ENCODE measurements around the gene PSMC2. TPM values are rescaled to one million over a fixed set of nuclear protein-coding genes. Genes with fewer than 3 reads are reported as not detected.

PSMC2 gene
- total and polyA plus RNA-seq, 2 of the 4 experiments (the other 2 are of a cell fraction), result 184 to 311 TPM

DNA sequence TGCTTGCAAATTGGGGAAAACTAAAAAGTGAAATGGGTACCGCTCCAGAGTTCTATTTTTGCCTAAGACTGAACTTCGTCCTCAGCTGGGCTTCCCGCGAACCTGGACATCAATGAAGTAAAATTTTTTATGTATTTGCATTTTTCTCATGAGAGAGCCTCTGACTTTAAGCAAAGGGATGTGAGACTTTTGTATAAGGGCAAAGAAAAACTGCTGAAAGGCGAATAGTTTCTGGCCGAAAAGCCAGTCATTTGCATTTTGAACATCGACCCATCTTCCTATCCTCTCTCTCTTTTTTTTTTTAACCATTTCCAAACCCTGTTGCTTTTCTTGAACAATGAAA lies 49.6 kb upstream of the PSMC2 start:
- Histone ChIP-seq H3K18ac (ENCODE audit: low read depth, low read length) (no peak overlapping the region), H2BK15ac (ENCODE audit: low read depth, low read length) (no peak overlapping the region), H3K4ac (ENCODE audit: low read depth, low read length) (peak overlapping the region; percentile 70; the same call in 1 of the 2 replicates), H3K27me3 (ENCODE audit: control insufficient read depth, insufficient read depth, low read length) (no peaks in the 10 kb centered on the region), H4K5ac (ENCODE audit: low read depth, low read length) (peak overlapping the region; percentile 74), H3K4me2 (ENCODE audit: low read depth, low read length) (peak overlapping the region; percentile 84), H4K20me1 (ENCODE audit: insufficient read depth, low read length) (no peaks in the 10 kb centered on the region; the same call in 1 of the 2 replicates), H3K79me1 (ENCODE audit: low read depth in 1 of 2, low read length in 2 of 2) (peaks cover 11 to 23% of the 10 kb centered on the region in 2 experiments; a peak in 2 of 4 replicates), H3K9me3 (ENCODE audit: control insufficient read depth, insufficient read depth, low read length) (no peaks in the 10 kb centered on the region), H2BK5ac (ENCODE audit: low read depth, low read length, poor library complexity, severe bottlenecking) (peak overlapping the region; percentile 52), H3K9ac (ENCODE audit: low read depth, low read length) (peak overlapping the region; percentile 68), H3K27ac (ENCODE audit: insufficient read depth, low read length) (peak overlapping the region; percentile 76), H3K9me1 (ENCODE audit: insufficient read depth, low read length) (no peaks in the 10 kb centered on the region), H3K14ac (replicated peaks; ENCODE audit: low read depth, low read length) (peak overlapping the region; percentile 59; the same call in 1 of the 2 replicates), H3K56ac (ENCODE audit: extremely low read depth, insufficient read depth, low read length) (peak overlapping the region; percentile 83; the same call in 1 of the 2 replicates), H3K23ac (ENCODE audit: low read depth, low read length) (peak overlapping the region; percentile 53; the same call in 1 of the 2 replicates), H4K91ac (ENCODE audit: insufficient read depth, low read depth, low read length) (no peak overlapping the region), H3K4me1 (ENCODE audit: control insufficient read depth, insufficient read depth, low read length) (peaks cover 2% of the 10 kb centered on the region; the same call in 1 of the 2 replicates), H3K36me3 (ENCODE audit: control insufficient read depth, insufficient read depth, low read length) (peaks cover 19% of the 10 kb centered on the region), H2AK9ac (replicated peaks; ENCODE audit: low read depth, low read length, poor library complexity) (peak overlapping the region; percentile 74), H3K4me3 (ENCODE audit: insufficient read depth, low read depth, low read length) (peak overlapping the region; percentile 85), H4K8ac (ENCODE audit: low read depth in 2 of 2, low read length in 2 of 2) (peak overlapping the region; percentile 41 to 81; a peak in 3 of 4 replicates), H2AFZ (replicated peaks; ENCODE audit: low read length, poor library complexity) (peak overlapping the region; percentile 94), H2AK5ac (ENCODE audit: low read depth, low read length) (no peak overlapping the region), H2BK20ac (ENCODE audit: low read depth, low read length) (no peak overlapping the region), H2BK120ac (ENCODE audit: low read depth, low read length) (no peak overlapping the region)
- intact Hi-C loops (cut with micrococcal nuclease), result loop anchor here (1.0 to 10.0 kb wide), 2 partner anchors 109 to 183 kb away; no protein-coding TSS in a partner anchor
- no CpG with 5 or more reads among the region's 7 CpGs for WGBS, 2 experiments (ENCODE audit: extremely low coverage in 2 of 2, insufficient read length in 1 of 2)
- dilution Hi-C loops (cut with HindIII; ENCODE audit: low sequenced_read_pairs, unreplicated experiment), result no loop called here
- ChIA-PET CTCF (interaction anchor here (0.9 kb wide), 1 partner anchor 108 kb away, joined by 4 read pairs; no protein-coding TSS in a partner anchor), POLR2A (ENCODE audit: unreplicated experiment) (no interaction called here)
- DNase-seq (no peak), ATAC-seq (ENCODE audit: low read depth) (no peak)
- no TSS peak for BruUV-seq (replicated peaks)
- TF ChIP-seq NFE2L2 (IDR thresholded peaks at IDR 0.05; ENCODE audit: low read depth, low read length) (no peak), RCOR1 (IDR thresholded peaks at IDR 0.05; ENCODE audit: insufficient replicate concordance, low read length) (no peak), MAZ (IDR thresholded peaks at IDR 0.05; ENCODE audit: borderline replicate concordance, low read depth, low read length) (no peak), CHD1 (IDR thresholded peaks at IDR 0.05; ENCODE audit: low read depth, low read length) (no peak), BHLHE40 (IDR thresholded peaks at IDR 0.05; ENCODE audit: low read depth, low read length) (no peak), MXI1 (IDR thresholded peaks at IDR 0.05; ENCODE audit: borderline replicate concordance, low read depth, low read length) (no peak), FOS (IDR thresholded peaks at IDR 0.05; ENCODE audit: low read depth, low read length) (no peak), POLR2A (IDR thresholded peaks at IDR 0.05; ENCODE audit: low read depth, low read length) (no peak), RAD21 (IDR thresholded peaks at IDR 0.05; ENCODE audit: low read length) (no peak), MAFK (IDR thresholded peaks at IDR 0.05; ENCODE audit: low read depth, low read length) (no peak), SMC3 (IDR thresholded peaks at IDR 0.05; ENCODE audit: low read depth, low read length) (no peak), RFX5 (IDR thresholded peaks at IDR 0.05; ENCODE audit: low read depth, low read length) (no peak), CEBPB (IDR thresholded peaks at IDR 0.05; ENCODE audit: low read depth, low read length) (no peak)
- TF ChIP-seq, protein P1, sequence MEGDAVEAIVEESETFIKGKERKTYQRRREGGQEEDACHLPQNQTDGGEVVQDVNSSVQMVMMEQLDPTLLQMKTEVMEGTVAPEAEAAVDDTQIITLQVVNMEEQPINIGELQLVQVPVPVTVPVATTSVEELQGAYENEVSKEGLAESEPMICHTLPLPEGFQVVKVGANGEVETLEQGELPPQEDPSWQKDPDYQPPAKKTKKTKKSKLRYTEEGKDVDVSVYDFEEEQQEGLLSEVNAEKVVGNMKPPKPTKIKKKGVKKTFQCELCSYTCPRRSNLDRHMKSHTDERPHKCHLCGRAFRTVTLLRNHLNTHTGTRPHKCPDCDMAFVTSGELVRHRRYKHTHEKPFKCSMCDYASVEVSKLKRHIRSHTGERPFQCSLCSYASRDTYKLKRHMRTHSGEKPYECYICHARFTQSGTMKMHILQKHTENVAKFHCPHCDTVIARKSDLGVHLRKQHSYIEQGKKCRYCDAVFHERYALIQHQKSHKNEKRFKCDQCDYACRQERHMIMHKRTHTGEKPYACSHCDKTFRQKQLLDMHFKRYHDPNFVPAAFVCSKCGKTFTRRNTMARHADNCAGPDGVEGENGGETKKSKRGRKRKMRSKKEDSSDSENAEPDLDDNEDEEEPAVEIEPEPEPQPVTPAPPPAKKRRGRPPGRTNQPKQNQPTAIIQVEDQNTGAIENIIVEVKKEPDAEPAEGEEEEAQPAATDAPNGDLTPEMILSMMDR (conservative IDR thresholded peaks at IDR 0.05; ENCODE audit: low read depth, low read length), result no peak
- TF ChIP-seq, protein P2, sequence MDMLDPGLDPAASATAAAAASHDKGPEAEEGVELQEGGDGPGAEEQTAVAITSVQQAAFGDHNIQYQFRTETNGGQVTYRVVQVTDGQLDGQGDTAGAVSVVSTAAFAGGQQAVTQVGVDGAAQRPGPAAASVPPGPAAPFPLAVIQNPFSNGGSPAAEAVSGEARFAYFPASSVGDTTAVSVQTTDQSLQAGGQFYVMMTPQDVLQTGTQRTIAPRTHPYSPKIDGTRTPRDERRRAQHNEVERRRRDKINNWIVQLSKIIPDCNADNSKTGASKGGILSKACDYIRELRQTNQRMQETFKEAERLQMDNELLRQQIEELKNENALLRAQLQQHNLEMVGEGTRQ (IDR thresholded peaks at IDR 0.05; ENCODE audit: low read depth, low read length), result no peak
- TF ChIP-seq, protein P3, sequence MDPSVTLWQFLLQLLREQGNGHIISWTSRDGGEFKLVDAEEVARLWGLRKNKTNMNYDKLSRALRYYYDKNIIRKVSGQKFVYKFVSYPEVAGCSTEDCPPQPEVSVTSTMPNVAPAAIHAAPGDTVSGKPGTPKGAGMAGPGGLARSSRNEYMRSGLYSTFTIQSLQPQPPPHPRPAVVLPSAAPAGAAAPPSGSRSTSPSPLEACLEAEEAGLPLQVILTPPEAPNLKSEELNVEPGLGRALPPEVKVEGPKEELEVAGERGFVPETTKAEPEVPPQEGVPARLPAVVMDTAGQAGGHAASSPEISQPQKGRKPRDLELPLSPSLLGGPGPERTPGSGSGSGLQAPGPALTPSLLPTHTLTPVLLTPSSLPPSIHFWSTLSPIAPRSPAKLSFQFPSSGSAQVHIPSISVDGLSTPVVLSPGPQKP (IDR thresholded peaks at IDR 0.05; ENCODE audit: borderline replicate concordance, low read depth, low read length), result no peak
- in situ Hi-C loops (cut with MboI; ENCODE audit: low sequenced_read_pairs), result no loop called here

All from IMR-90 (cell line).